Stimulated activated CD8-positive, alpha-beta memory T cell treated with anti-CD3 and anti-CD28 coated beads, Interleukin-7, amount 100 ng/mL, for 24 hours (primary cell): Measurements from ENCODE around the gene SLC19A2.
"Not testable (repeated sequence)": the region's sequence is repeated elsewhere in the genome, so short reads cannot be mapped to it uniquely, and the experiment has no call there.

ENCODE experiments used
- DNase-seq: peaks from one replicate; pipeline ENCODE4 v3.0.0-alpha.2; 2020; ENCODE audit warnings: low read depth

The SLC19A2 gene

GRCh38 chr1:169485431-169486280 is at the start of gene SLC19A2:
SLC19A2 (minus strand) TSS chr1:169485944; CDS start chr1:169485766, 178 bp downstream.
- DNase-seq, result peak; percentile 85

GRCh38 chr1:169534653-169535052 is 48.9 kb upstream of the SLC19A2 start:
- DNase-seq, result no peak

GRCh38 chr1:169533528-169534190 is 47.9 kb upstream of the SLC19A2 start:
- not testable (repeated sequence) for DNase-seq

- no peak for DNase-seq
Observed at GRCh38 chr1:169530448-169530847, 44.7 kb upstream of the SLC19A2 start.

- no peak for DNase-seq
Observed at GRCh38 chr1:169529068-169529642, 43.4 kb upstream of the SLC19A2 start.

GRCh38 chr1:169528215-169529067 is 42.7 kb upstream of the SLC19A2 start:
- no peak for DNase-seq

- DNase-seq, result no peak
Observed at GRCh38 chr1:169527451-169528214, 41.9 kb upstream of the SLC19A2 start.

GRCh38 chr1:169527001-169527400 is 41.3 kb upstream of the SLC19A2 start:
- no peak for DNase-seq

- no peak for DNase-seq
Observed at GRCh38 chr1:169526120-169526832, 40.5 kb upstream of the SLC19A2 start.

- DNase-seq, result no peak
Observed at GRCh38 chr1:169525391-169525790, 39.6 kb upstream of the SLC19A2 start.

GRCh38 chr1:169523904-169524303 is 38.2 kb upstream of the SLC19A2 start:
- no peak for DNase-seq

- DNase-seq, result no peak
Observed at GRCh38 chr1:169521226-169521625, 35.5 kb upstream of the SLC19A2 start.

- DNase-seq, result no peak
Observed at GRCh38 chr1:169517558-169518186, 31.9 kb upstream of the SLC19A2 start.

- no peak for DNase-seq
Observed at GRCh38 chr1:169515641-169516040, 29.9 kb upstream of the SLC19A2 start.

GRCh38 chr1:169514566-169515270 is 29.0 kb upstream of the SLC19A2 start:
- no peak for DNase-seq

GRCh38 chr1:169513208-169513607 is 27.5 kb upstream of the SLC19A2 start:
- no peak for DNase-seq

- DNase-seq, result no peak
Observed at GRCh38 chr1:169511316-169512005, 25.7 kb upstream of the SLC19A2 start.

GRCh38 chr1:169510060-169510459 is 24.3 kb upstream of the SLC19A2 start:
- no peak for DNase-seq

GRCh38 chr1:169509354-169509753 is 23.6 kb upstream of the SLC19A2 start:
- DNase-seq, result no peak
